SIG-M5 treated with dmso at 0.1 percent for 504 hours (cell line): ENCODE measurements around the gene NHERF2.
A peak's percentile ranks its signal among the peaks of the same experiment; 100 is the strongest.

Experiments
- DNase-seq: peaks from one replicate; lab custom pipeline; 2025; ENCODE audit not compliant: unreplicated experiment; lab: John Stamatoyannopoulos, UW

NHERF2 gene

DNA sequence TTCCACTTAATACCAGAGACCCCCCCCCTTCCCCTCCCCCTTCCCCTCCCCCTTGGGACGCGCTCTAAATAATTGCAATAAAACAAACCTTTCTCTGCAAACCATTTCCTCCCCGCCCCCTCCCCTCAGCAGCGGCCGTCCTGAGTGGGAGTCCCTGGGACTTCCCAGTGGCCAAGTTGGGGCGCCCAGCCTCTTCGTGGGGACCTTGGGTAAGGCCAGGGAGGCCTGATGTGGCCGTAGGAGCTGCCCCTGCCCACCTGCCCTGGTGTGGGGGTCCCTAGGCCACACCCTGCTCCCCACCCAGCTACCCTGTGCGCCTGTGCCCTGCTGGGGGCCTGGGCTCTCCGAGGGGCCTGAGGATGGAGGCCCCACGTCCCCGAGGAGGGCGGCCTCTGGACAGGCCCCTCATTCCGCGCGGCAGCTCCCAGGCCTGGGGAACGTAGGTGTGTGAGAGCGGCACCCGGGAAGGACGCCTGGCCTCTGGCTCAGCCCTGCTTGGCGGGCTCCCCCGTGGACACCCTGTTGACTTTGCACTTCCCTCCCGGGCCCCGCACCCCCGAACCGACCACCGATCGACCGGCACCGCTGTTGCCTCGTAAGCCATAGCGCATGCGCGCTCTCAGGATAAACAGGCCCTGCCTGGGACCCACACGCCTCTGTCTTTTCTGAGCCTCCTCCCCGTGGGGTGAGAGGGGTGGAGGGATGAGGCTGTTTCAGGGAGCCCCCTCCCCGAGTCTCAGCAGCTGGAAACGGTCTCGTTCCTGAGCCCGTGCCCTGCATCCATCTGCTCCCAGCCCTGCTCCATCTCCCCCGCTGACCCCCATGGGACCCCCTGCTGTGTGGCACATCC lies 11.9 kb downstream of the NHERF2 start:
- no peak for DNase-seq

DNA sequence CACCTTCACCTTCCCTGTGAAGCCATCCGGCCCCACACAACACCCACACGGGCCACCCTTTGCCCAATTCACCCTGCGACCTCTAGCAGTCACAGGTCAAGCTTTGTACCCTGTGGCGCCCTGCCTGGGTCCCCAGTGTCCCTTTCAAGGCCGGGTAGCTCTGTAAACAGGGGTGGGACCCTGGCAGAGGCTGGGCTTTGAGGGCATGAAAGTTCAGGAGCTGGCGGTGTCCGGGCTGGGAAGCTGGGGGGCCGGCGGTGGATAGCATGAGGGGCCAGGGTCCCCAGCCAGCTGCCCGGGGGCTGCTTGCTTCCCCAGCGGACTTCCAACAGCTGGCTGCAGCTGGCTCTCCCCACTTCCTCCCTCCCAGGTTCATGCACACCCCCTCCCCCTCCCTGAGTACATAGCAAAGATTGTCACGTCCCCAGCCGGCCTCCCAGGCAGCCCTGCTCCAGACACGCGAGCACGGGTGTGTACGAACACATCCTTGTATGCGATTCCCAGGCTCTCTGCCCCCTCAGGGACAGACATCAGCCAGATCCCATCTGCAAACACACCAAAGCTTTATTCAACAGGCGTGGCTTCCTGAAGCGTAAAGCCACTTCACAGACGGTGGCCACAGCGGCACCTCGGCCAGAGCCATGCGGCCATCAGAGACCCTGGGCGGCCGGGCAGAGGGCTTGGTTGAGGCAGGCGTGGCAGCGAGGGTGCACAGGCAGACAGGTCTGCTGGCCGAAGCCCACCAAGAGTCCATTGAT lies 12.8 kb downstream of the NHERF2 start:
- DNase-seq, result peak; percentile 16

DNA sequence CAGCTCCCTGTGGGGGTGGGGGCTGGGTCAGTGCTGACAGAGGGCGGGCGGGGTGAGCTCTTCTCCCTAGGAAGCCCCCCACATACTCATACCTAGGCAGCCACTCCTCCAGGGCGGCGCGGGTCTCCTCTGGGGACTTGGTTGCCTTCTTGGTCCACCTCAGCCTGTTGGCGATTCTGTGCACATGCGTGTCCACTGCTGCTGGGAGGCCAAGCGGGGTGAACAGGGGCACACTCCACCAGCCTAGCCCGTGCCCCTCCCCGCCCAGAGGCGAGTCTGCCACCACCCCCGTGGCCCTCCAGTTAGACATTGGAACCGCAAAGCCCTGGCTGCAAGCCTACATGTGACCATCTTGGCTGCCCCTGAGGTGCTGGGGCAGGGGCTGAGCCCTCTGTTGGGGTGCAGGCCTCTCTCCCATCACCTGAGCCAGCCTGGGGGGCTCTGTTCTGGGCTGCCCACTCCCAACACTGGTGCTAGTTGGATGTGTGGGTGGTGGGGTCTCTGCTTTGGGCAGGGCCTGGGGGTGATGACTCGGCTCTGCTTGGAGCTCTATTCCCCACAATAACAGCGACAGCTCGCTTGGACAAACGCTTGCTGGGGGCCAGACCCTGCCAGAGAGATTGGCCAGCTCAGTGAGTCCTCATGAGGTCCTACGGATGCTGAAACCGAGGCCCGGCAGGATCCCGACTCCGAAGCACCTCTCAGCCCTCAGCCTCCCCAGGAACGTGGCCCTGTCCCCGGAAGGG lies 13.5 kb downstream of the NHERF2 start:
- DNase-seq, result no peak

DNA sequence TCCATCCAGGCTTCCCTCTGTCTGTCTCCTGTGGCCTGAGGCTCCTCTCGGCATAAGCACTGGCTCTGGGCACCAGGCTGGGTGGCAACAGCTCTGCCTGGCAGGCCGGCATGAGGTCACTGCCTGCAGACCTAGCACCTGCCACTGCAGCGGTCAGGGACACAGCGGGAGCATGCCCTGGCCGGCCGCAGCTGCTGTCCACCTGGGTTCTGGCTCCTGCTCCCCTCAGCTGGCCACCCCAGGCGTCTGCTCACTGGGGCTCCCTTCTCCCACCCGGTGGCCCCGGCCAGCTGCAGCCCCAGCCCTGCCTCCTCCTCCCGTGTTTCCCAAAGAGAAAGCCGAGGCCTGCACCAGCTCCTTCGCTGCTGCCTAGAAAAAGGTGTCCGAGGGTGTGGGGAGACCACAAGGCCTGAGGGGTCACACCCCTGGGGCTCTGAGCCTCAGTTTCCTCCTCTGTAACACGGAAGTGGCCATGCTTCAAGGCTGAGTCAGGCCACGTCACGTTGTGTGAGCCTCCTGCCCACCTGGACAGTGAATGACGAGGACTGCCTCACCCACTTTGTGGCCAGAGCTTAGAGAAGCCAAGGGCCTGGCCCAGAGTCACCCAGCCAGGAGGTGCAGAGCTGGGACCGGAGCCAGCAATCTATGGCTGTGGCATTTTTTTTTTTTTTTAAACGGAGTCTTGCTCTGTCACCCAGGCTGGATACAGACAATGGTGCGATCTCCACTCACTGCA lies 14.3 kb downstream of the NHERF2 start:
- no peak for DNase-seq

DNA sequence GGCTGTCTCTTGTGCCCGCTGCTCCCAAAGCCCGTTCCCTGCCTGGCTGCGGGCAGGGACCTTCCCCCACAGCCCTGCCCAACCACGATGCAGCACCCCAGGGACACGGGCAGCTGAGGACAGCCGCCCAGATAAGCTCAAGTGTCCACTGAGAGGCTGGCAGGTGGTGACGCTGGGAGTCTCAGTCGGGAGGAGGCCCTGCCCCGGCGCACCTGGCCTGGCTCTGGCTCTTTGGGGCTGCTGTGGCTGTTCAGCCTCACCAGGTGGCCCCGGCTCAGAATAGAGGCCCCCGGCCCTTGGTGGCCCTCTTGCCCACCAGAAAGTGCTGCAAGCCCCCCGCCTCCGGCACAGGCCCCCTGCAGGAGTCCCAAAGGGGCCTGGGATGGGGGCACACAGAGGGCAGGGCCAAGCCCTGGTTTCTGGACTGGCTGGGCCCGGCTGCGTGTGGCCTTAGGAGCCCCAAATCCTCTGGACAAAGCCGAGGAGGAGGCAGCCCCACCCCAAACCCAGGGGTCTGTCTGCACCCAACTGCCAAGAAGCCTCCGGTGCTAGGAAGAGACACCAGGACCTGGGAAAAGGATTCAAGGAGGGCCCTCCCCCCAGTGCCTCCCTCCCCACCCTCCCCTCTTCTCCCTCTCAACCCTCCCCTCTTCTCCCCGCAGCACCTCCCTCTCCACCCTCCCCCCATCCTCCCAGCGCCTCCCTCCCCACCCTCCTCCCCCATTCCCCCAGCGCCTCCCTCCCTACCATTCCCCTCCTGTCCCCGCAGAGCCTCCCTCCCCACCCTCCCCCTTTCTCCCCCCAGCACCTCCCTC lies 15.7 kb downstream of the NHERF2 start:
- no peak for DNase-seq

DNA sequence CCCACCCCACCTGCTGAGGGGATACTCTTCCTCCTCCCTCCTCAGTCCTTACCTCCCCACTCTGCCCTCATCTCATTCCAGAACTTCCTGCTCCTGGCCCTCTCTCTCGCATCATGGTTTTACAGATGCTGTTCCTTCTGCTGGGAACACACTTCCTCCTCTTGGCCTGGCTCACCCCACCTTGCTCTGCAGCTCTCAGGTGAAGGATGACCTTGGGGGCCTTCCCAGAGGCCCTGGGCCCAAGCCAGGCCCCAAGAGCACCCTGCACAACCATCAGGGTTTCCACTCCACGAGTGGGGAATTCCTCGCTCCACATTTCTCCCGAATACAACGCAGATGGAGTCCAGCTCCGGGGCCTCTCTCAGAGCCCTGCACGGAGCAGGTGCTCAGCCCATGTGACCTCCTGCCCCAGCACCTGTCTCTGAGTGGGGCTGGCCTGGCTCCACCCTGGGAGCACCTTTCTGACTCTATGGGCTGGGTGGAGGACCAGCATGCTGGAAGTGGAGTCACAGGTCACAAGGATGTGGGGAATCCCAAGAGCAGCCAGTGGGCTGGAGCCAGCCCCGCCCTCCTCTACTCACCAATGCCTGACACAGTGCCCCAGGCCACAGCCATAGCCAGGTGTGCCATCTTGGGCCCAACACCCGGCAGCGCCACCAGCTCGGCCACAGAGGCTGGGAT lies 16.4 kb downstream of the NHERF2 start:
- no peak for DNase-seq

DNA sequence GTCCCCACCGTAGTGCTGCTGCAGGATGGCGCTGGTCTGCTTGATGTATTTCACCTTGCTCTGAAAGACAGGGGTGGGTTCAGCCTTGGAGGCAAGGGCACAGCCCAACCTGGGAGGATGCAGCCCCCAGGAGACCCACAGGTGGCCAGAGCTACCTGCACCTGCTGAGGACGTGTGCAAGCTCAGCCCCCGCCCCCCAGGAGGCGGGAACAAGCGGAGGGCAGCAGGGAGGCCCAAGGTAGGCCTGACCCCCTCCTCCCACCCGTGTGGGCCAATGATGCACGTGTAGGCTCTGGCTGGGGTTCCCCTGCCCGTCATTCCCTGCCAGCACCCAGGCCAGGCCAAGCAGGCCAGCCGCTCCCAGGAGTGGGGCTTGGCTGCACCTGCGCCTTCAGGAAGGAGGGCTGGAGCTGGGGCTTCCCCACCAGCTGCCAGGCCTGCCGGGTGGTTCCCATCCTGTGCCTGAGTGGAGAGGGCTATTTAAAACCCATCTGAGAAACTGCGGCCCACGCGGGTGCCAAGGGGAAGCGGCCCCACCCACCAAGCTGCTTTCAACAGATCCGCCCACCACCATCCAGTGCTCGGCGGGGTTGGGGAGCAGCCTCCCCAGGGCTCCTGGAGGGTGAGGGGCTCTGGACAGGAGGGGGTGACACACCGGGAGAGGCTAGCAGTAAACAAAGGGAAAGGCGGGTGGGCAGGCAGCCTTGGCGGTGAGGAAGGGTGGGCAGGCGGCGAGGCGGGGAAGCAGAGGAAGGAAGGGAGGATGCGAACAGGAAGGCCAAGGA lies 17.2 kb downstream of the NHERF2 start:
- no peak for DNase-seq

DNA sequence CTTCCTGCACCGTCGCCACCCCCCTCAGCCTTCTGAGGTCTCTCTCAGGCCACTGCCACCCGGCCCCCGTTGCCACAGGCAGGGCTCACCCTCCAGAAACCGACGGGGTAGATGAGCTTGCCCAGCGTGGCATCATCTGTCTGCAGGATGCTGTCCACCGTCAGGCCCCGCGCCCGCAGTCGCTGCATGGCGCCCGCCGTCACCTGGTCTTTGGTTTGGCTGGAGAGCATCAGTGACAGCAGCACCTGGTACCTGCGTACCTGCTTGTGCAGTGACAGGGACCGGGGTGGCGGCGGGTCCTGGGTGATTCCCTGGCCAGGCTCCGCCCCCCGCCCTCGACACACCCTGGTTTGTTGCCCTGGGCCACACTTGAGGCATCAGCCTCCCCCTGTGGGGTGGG lies 17.8 kb downstream of the NHERF2 start:
- DNase-seq, result no peak

DNA sequence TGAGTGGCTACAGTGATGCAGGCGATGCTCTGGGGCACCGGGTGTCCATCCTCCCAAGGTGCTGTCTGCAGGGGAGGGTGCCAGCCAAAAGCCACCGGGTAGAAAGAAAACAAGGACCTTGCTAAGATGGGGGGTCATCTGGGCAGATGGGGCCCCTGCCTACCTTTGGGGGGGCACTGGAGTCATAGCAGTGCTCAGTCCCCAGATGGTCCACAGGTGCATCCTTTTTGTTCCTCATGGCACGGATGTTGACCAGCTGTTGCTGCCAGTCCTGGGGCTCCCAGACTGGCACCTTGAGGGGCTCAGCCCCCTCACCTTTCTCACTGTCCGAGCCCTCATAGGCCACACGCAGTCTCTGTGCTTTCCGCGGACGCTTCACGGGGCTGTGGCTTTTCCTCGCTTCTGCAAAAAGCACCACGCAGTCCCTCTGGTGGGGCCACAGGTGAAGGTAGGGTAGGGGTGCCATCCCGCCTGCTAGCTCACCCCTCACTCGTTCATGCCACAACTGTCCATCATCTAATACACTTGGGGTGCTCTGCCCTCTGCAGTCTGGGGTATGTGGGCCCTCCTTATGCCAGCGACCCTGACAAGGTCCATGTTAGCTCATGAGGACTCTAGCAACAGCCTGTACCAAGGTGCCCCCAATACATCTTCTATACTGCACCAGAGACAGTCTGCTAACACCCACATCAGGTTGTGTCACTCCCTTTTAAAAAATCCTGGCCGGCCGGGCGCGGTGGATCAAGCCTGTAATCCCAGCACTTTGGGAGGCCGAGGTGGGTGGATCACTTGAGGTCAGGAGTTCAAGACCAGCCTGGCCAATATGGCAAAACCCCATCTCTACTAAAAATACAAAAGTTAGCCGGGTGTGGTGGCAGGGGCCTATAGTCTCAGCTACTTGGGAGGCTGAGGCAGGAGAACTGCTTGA lies 19.5 kb downstream of the NHERF2 start:
- DNase-seq, result no peak

DNA sequence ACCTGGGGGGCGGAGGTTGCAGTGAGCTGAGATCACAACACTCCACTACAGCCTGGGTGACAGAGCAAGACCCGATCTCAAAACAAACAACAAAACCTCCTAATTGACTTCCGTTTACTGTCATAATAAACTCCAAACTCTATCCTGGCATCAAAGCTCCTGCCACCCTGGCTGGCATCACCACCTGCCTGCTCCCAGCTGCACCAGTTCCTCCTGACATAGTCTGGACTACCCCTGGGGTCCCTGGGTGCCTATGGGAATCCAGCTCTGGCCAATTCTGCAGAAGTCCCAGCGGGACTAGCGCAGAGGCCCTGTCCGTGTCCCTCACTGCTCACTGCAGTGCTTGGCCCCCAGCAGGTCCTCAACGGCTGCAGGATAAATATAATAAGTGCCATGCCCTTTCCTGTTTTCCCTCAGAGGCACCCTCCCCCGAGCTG lies 20.2 kb downstream of the NHERF2 start:
- no peak for DNase-seq

DNA sequence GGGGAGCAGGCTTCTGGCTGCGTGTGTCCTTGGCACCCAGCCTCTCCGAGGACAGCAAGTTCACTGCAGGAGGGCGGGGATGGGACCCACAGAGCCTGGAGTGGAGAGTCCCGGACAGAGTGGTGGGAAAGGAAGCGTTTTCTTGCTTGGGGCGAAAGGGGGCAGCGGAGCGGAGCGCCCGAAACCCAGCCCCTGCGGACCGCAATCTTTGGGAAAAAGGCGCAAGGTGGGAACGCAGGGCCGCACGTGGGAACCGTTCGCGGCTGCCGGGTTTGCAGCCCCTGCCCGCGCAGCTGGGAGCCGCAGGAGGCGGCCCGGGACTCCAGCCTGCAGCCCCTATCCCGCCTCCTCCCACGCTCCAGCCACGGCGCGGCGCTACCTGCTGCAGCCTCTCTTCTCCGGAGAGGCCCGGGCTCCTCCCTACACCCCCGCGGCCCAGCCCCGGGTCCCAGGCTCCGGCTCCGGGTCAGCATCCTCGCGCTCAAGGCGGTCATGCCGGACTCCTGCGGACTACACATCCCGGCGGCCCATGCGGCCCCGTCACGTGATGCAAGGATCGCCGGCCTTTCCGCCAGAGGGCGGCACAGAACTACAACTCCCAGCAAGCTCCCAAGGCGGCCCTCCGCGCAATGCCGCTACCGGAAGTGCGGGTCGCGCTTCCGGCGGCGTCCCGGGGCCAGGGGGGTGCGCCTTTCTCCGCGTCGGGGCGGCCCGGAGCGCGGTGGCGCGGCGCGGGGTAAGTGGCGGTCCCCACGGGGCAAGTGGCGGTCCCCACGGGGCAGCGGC lies 20.8 kb downstream of the NHERF2 start, which contains the start of the genes NTHL1 and TSC2:
NTHL1 (minus strand) TSS at position 505 of the 786 bp plus-strand sequence; CDS start at position 494, 11 bp downstream.
TSC2 (plus strand) TSS at position 656 of the 786 bp plus-strand sequence. CDS start 631 bp downstream, outside the sequence.
- peak; percentile 89 for DNase-seq

DNA sequence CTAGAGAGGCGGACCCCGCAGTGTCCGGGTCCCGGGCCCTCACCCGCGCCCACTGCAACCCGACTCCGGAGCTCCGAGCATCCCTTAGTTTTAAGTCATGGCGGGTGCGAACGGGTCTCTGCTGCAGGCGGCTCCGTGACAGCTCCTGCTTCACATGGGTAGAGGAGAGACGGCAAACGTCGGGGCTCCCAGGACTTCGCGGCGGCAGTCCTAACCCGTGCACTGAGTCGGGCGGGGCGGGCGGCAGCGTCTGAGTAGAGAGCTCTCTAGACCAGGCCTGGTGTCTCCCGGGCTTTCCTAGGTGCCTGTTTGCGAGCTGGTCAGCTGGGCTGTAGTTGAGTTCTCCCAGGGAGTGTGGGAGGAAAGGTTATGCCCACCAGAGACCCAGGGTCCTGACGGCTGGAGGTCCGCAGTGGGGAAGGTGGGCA lies 21.4 kb downstream of the NHERF2 start:
- no peak for DNase-seq

DNA sequence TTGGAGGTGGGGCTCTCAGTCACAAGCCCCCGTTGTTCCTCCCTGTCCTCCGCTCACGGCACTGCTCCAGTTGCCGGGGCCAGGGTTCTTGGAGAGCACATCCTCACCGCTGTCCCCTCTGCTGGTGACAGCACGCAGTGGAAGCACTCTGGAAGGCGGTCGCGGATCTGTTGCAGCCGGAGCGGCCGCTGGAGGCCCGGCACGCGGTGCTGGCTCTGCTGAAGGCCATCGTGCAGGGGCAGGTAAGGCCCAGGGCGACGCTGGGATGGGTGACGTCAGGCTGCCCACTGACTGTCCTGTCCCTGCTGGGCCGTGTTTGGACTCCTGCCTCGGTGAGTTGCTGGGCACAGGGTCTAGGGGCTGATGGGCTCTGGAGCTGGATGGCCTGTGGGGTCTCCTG lies 26.5 kb downstream of the NHERF2 start:
- DNase-seq, result no peak

DNA sequence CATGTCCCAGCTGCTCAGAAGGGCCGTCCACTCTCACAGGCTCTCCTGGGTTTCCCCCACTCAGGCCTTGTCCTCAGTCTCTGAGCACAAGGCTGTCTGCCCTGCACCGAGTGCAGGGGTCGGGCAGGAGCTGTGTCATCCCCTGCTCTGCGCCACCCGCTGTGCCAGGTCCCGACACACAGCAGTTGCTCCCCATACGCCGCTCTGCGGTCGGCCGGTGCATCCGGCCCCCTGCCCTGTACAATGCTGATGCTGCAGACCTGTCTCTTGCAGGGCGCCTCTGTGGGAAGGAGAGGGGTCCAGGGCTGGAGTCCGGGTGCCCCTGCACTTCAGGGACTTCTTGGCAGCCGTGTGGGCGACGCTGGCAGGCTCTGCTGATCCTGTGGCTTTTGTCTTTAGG lies 27.2 kb downstream of the NHERF2 start:
- DNase-seq, result no peak

DNA sequence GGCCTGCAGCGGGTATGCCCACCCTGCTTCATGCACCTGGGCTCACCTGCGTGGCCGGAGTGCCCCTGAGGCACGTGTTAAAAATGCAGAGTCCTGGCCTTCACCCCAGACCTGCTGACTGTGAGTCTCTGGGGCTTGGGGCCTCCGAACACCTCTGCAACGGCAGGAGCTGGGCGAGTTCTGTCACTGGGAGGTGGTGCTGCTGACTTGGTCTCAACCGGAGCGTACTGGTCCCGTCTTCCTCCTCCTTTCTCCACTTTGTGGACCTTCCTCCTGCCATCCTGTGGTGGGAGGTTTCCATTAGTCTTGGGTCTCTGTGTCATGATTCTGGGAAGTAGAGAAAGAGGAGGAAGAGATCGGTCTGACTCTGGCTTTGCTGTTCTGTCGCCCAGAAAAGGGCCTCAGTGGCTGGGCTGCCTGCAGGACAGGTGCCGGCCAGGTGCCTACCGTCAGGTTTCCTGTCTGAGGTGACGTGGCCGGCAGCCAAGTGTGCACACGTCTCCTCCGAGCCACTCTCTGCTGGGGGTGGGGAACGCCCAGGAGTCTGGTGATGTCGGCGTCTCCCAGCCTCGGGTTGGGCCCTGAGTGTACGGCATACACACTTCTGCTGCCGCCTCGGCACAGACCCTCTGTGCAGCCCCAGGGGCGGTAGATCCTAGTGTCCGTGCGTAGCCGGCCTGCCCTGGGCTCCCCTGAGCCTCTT lies 28.0 kb downstream of the NHERF2 start:
- no peak for DNase-seq

DNA sequence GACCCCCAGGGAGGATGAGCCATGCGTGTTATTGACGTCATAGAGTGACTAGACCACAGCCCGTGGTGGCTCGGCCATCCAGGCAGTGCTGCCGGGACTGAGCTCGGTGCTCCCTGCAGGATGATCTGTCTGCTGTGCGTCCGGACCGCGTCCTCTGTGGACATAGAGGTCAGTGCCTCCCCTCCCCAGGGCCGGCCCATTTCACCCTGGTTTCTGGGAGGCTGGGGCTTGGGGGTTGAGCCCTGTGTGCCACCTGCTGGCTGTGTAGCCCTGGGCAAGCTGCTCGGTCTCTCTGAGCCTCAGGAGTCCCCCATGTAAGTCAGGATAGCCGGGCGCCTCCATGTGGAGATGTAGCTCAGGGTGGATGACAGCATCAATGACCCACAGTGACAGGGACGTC lies 29.4 kb downstream of the NHERF2 start:
- DNase-seq, result no peak
